IMR-90 (cell line): ENCODE data around the gene TXNL4A. TPM values are rescaled to one million over a fixed set of nuclear protein-coding genes. Genes with fewer than 3 reads are reported as not detected.

Experiments used
- ATAC-seq: fragments of 200-7000 bp; cut with Tn5 transposase; 2 replicates; pipeline ENCODE4 v1.9.1; 2020; ENCODE audit warnings: low read depth, mild to moderate bottlenecking, moderate library complexity
- BruUV-seq: library from RNA; stranded (reverse); fragments of 400-500 nt; replicated peaks from 2 replicates; lab custom pipeline; 2021; lab: Mats Ljungman, UMichigan
- CTCF ChIA-PET: fragments of 300-600 bp; formaldehyde crosslinking; extraction: SDS; loops from one replicate; lab custom pipeline; 2021; ENCODE audit warnings: antibody characterized with exemption; lab: Yijun Ruan, JAX
- POLR2A ChIA-PET: fragments of 300-600 bp; sonication (Branson Sonifier 250); formaldehyde crosslinking; loops from one replicate; lab custom pipeline; 2022; ENCODE audit warnings: antibody characterized with exemption; ENCODE audit not compliant: unreplicated experiment; lab: Charles Lee
- DNase-seq: peaks from one replicate; pipeline ENCODE4 v3.0.0; 2013
- H2AFZ ChIP-seq: replicated peaks from 2 replicates; pipeline ENCODE3; 2013; ENCODE audit warnings: low read length, mild to moderate bottlenecking; ENCODE audit not compliant: poor library complexity
- H2AK5ac ChIP-seq: 2 replicates; pipeline ENCODE4 v1.6.1; 2013; ENCODE audit warnings: low read depth, low read length, inconsistent platforms
- H2AK9ac ChIP-seq: replicated peaks from 2 replicates; pipeline ENCODE3; 2013; ENCODE audit warnings: mild to moderate bottlenecking, low read depth, low read length, moderate library complexity; ENCODE audit not compliant: poor library complexity
- H2BK120ac ChIP-seq: 2 replicates; pipeline ENCODE4 v1.6.1; 2013; ENCODE audit warnings: low read depth, low read length, inconsistent platforms
- H2BK15ac ChIP-seq: 3 replicates; pipeline ENCODE4 v1.6.1; 2013; ENCODE audit warnings: low read depth, low read length, inconsistent platforms
- H2BK20ac ChIP-seq: 2 replicates; pipeline ENCODE4 v1.6.1; 2013; ENCODE audit warnings: low read depth, mild to moderate bottlenecking, inconsistent platforms, low read length, moderate library complexity
- H2BK5ac ChIP-seq: 2 replicates; pipeline ENCODE4 v1.6.1; 2013; ENCODE audit warnings: mild to moderate bottlenecking, low read depth, low read length, inconsistent platforms; ENCODE audit not compliant: poor library complexity, severe bottlenecking
- H3K14ac ChIP-seq: replicated peaks from 2 replicates; pipeline ENCODE4 v1.6.1; 2013; ENCODE audit warnings: low read depth, low read length, inconsistent platforms
- H3K18ac ChIP-seq: 2 replicates; pipeline ENCODE4 v1.6.1; 2013; ENCODE audit warnings: low read depth, low read length, control low read depth
- H3K23ac ChIP-seq: 2 replicates; pipeline ENCODE4 v1.6.1; 2013; ENCODE audit warnings: low read depth, low read length, inconsistent platforms
- H3K27ac ChIP-seq: 2 replicates; pipeline ENCODE4 v1.5.1; 2013; ENCODE audit warnings: mild to moderate bottlenecking, control low read depth, low read length; ENCODE audit not compliant: insufficient read depth
- H3K27me3 ChIP-seq: 2 replicates; pipeline ENCODE4 v1.6.1; 2013; ENCODE audit warnings: low read length; ENCODE audit not compliant: control insufficient read depth, insufficient read depth
- H3K36me3 ChIP-seq: 2 replicates; pipeline ENCODE4 v1.6.1; 2013; ENCODE audit warnings: low read length, mixed read lengths; ENCODE audit not compliant: control insufficient read depth, insufficient read depth
- H3K4ac ChIP-seq: 2 replicates; pipeline ENCODE4 v1.6.1; 2013; ENCODE audit warnings: low read depth, low read length, inconsistent platforms
- H3K4me1 ChIP-seq: 2 replicates; pipeline ENCODE4 v1.6.1; 2013; ENCODE audit warnings: low read length, mixed read lengths; ENCODE audit not compliant: control insufficient read depth, insufficient read depth
- H3K4me2 ChIP-seq: 2 replicates; pipeline ENCODE4 v1.6.1; 2013; ENCODE audit warnings: low read depth, mild to moderate bottlenecking, control low read depth, low read length, moderate library complexity
- H3K4me3 ChIP-seq: 2 replicates; pipeline ENCODE4 v1.5.1; 2013; ENCODE audit warnings: low read depth, mild to moderate bottlenecking, control low read depth, low read length, moderate library complexity; ENCODE audit not compliant: insufficient read depth
- H3K56ac ChIP-seq: 2 replicates; pipeline ENCODE4 v1.6.1; 2013; ENCODE audit warnings: low read length, inconsistent platforms; ENCODE audit not compliant: insufficient read depth; ENCODE audit errors: extremely low read depth
- H3K79me1 ChIP-seq, 2 experiments: 2 replicates each; pipeline ENCODE4 v1.6.1; 2013; ENCODE audit warnings: low read length in 2 of 2, inconsistent platforms in 1 of 2, low read depth in 1 of 2
- H3K9ac ChIP-seq: 2 replicates; pipeline ENCODE4 v1.6.1; 2013; ENCODE audit warnings: low read depth, low read length, control low read depth
- H3K9me1 ChIP-seq: 2 replicates; pipeline ENCODE4 v1.6.1; 2013; ENCODE audit warnings: low read length, inconsistent platforms; ENCODE audit not compliant: insufficient read depth
- H3K9me3 ChIP-seq: 2 replicates; pipeline ENCODE4 v1.6.1; 2013; ENCODE audit warnings: low read length; ENCODE audit not compliant: control insufficient read depth, insufficient read depth
- H4K20me1 ChIP-seq: 2 replicates; pipeline ENCODE4 v1.6.1; 2013; ENCODE audit warnings: low read length, inconsistent platforms; ENCODE audit not compliant: insufficient read depth
- H4K5ac ChIP-seq: 2 replicates; pipeline ENCODE4 v1.6.1; 2013; ENCODE audit warnings: mild to moderate bottlenecking, low read depth, low read length, control low read depth
- H4K8ac ChIP-seq, 2 experiments: 2 replicates each; pipeline ENCODE4 v1.6.1; 2013; ENCODE audit warnings: low read depth in 2 of 2, low read length in 2 of 2, control low read depth in 1 of 2, inconsistent platforms in 1 of 2
- H4K91ac ChIP-seq: 2 replicates; pipeline ENCODE4 v1.6.1; 2013; ENCODE audit warnings: low read depth, low read length, inconsistent platforms; ENCODE audit not compliant: insufficient read depth
- CHD1 ChIP-seq: IDR thresholded peaks from 2 replicates; pipeline ENCODE4 v1.6.1; 2012; ENCODE audit warnings: low read depth, low read length, improper control_type of control experiment
- WGBS, 2 experiments: methylation state at CpG; one replicate each; pipeline versions ENCODE4 v1.1.5 to v1.1.7; 2013; ENCODE audit warnings: missing lambda C conversion rate in 2 of 2; ENCODE audit not compliant: insufficient read length in 1 of 2; ENCODE audit errors: extremely low coverage in 2 of 2; 5-methylcytosine and 5-hydroxymethylcytosine counted together
- dilution Hi-C: fragments of 300-500 bp; cut with HindIII; formaldehyde crosslinking; loops from one replicate; pipeline ENCODE4 v1.14.3; 2018; ENCODE audit warnings: low sequenced_read_pairs; ENCODE audit not compliant: unreplicated experiment
- in situ Hi-C: fragments of 300-500 bp; cut with MboI; formaldehyde crosslinking; loops from 3 replicates; pipeline ENCODE4 v1.14.3; 2019; ENCODE audit warnings: low sequenced_read_pairs, inconsistent platforms, mixed read lengths
- intact Hi-C: fragments of 100-400 bp; cut with micrococcal nuclease; formaldehyde crosslinking; loops from 2 replicates; pipeline ENCODE4 v1.10.0; 2022
- polyA plus RNA-seq, 3 experiments: library from polyadenylated mRNA; depleted of rRNA; stranded (reverse); fragments of >200 nt; gene quantifications; 2 replicates each; pipeline ENCODE4 v1.2.3, GENCODE V29; 2012; ENCODE audit warnings: low replicate concordance in 1 of 3
- total RNA-seq: library from RNA; depleted of rRNA; stranded (reverse); fragments of >200 nt; gene quantifications from 2 replicates; pipeline ENCODE4 v1.2.3, GENCODE V29; 2012

The TXNL4A gene
- total and polyA plus RNA-seq, 2 of the 4 experiments (the other 2 are of a cell fraction): 38.7 to 103 TPM

DNA sequence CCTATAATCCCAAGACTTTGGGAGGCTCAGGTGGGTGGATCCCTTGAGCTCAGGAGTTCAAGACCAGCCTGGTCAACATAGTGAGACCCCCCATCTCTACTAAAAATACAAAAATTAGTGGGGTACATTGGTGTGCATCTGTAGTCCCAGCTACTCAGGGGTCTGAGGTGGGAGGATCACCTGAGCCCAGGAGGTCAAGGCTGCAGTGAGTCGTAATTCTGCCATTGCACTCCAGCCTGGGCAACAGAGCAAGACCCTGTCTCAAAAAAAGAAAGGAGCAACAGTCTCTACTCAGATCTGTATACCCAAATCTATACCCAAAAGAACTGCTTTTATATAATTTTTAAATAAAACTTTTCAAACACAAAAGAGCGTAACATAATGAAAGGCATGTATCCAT lies 29.4 kb downstream of the TXNL4A start:
- Histone ChIP-seq H3K9ac (no peak overlapping the region), H3K27ac (no peak overlapping the region), H3K23ac (no peak overlapping the region), H3K4me2 (no peak overlapping the region), H4K91ac (no peak overlapping the region), H2BK120ac (no peak overlapping the region), H3K9me3 (no peaks in the 10 kb centered on the region), H2AFZ (no peak overlapping the region), H3K14ac (no peak overlapping the region), H3K4me3 (no peak overlapping the region), H2BK20ac (no peak overlapping the region), H3K18ac (no peak overlapping the region), H4K8ac (no peak overlapping the region), H2AK5ac (no peak overlapping the region), H2AK9ac (no peak overlapping the region), H3K27me3 (no peaks in the 10 kb centered on the region), H4K5ac (no peak overlapping the region), H3K9me1 (peaks cover 3% of the 10 kb centered on the region; the same call in 1 of the 2 replicates), H2BK5ac (no peak overlapping the region), H3K4ac (no peak overlapping the region), H3K4me1 (peaks cover 3% of the 10 kb centered on the region), H3K56ac (no peak overlapping the region), H2BK15ac (no peak overlapping the region), H3K36me3 (peaks cover 2% of the 10 kb centered on the region; the same call in 1 of the 2 replicates), H3K79me1 (no peaks in the 10 kb centered on the region), H4K20me1 (no peaks in the 10 kb centered on the region)
- WGBS, 2 experiments: no CpG with 5 or more reads among the region's 2 CpGs
- DNase-seq (no peak), ATAC-seq (no peak)
- ChIA-PET POLR2A (interaction anchor here (0.6 kb wide), 1 partner anchor 8 kb away, joined by 8 read pairs; no protein-coding TSS in a partner anchor), CTCF (no interaction called here)
- no peak for TF ChIP-seq CHD1
- intact Hi-C loops: no loop called here
- dilution Hi-C loops: no loop called here
- no TSS peak for BruUV-seq
- in situ Hi-C loops: no loop called here
